Measurements from ENCODE around the gene ANKS3. TPM values are rescaled to one million over a fixed set of nuclear protein-coding genes. Genes with fewer than 3 reads are reported as not detected.

ANKS3 gene
- polyA plus RNA-seq, 1 of the 3 experiments (the other 2 are of a cell fraction) = 42.2 TPM

GRCh38 chr16:4734730-4735535 lies 862 bp upstream of the ANKS3 start:
- Histone ChIP-seq H3K79me2 (ENCODE audit: insufficient read depth) (peaks cover 41% of the 10 kb centered on the region), H3K9ac (peak overlapping the region; percentile 83), H3K27ac (ENCODE audit: low read depth in 2 of 2, low read length in 1 of 2) (peak overlapping the region; percentile 88 to 96), H3K9me2 (no peaks in the 10 kb centered on the region), H3K9me3 (no peaks in the 10 kb centered on the region), H4K20me1 (ENCODE audit: insufficient read depth) (no peaks in the 10 kb centered on the region), H2AFZ (ENCODE audit: low read depth) (peak overlapping the region; percentile 88), H3K4me3 (ENCODE audit: low read depth in 2 of 2, low read length in 1 of 2) (peak overlapping the region; percentile 97), H3K4me1 (ENCODE audit: control insufficient read depth in 1 of 2, insufficient read depth in 2 of 2, low read depth in 1 of 2, low read length in 1 of 2) (peaks cover 0 to 6% of the 10 kb centered on the region in 2 experiments; a peak in 1 of 4 replicates), H3K36me3 (replicated peaks in 1 of 2; ENCODE audit: control insufficient read depth in 1 of 2, insufficient read depth in 2 of 2, low read length in 1 of 2) (peaks cover 10 to 14% of the 10 kb centered on the region in 2 experiments), H3K4me2 (peak overlapping the region; percentile 98), H3F3A (replicated peaks; ENCODE audit: insufficient read depth) (no peaks in the 10 kb centered on the region), H3K27me3 (ENCODE audit: insufficient read depth) (no peaks in the 10 kb centered on the region)
- 17% methylated on average over 27 of the region's 38 CpGs for WGBS (ENCODE audit: low lambda C conversion rate)
- no peak for TF ChIP-seq GATA2 (CRISPR knock-in tag; IDR thresholded peaks at IDR 0.05)
- peak; percentile 86 for TF ChIP-seq POLR2AphosphoS5 (IDR thresholded peaks at IDR 0.05; ENCODE audit: low read depth, low read length)
- TF ChIP-seq, protein P1, sequence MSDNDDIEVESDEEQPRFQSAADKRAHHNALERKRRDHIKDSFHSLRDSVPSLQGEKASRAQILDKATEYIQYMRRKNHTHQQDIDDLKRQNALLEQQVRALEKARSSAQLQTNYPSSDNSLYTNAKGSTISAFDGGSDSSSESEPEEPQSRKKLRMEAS (IDR thresholded peaks at IDR 0.05; ENCODE audit: low read depth) = peak; percentile 58
- TF ChIP-seq TEAD4 (IDR thresholded peaks at IDR 0.05; ENCODE audit: borderline replicate concordance, insufficient read depth) = no peak
- TF ChIP-seq SIN3A (IDR thresholded peaks at IDR 0.05; ENCODE audit: borderline replicate concordance, low read depth, low read length) = peak; percentile 32; the same call in 1 of the 2 replicates
- TF ChIP-seq MXI1 (IDR thresholded peaks at IDR 0.05; ENCODE audit: low read depth, low read length) = peak; percentile 96
- ChIA-PET POLR2A (interaction anchor here (0.8 to 2.2 kb wide), 9 partner anchors 10 to 224 kb away, joined by 3 to 16 read pairs (median 4); partner anchors contain the start of genes ROGDI and ZNF500), CTCF (interaction anchor here (0.9 to 1.5 kb wide), 4 partner anchors 40 to 222 kb away, joined by 3 to 7 read pairs (median 4); no protein-coding TSS in a partner anchor)
- peak; percentile 93 for DNase-seq

GRCh38 chr16:4733747-4734062 lies 366 bp downstream of the ANKS3 start:
- DNase-seq = peak; percentile 61
- CTCF ChIA-PET = interaction anchor here (1.0 to 1.6 kb wide), 5 partner anchors 36 to 223 kb away, joined by 3 to 7 read pairs (median 3); no protein-coding TSS in a partner anchor
- POLR2A ChIA-PET = interaction anchor here (0.7 to 2.2 kb wide), 9 partner anchors 11 to 225 kb away, joined by 3 to 16 read pairs (median 4); partner anchors contain the start of genes ROGDI and ZNF500
- Histone ChIP-seq H3K4me2 (peak overlapping the region; percentile 93), H3F3A (replicated peaks; ENCODE audit: insufficient read depth) (no peaks in the 10 kb centered on the region), H4K20me1 (ENCODE audit: insufficient read depth) (no peaks in the 10 kb centered on the region), H3K4me1 (ENCODE audit: control insufficient read depth in 1 of 2, insufficient read depth in 2 of 2, low read depth in 1 of 2, low read length in 1 of 2) (peaks cover 0 to 6% of the 10 kb centered on the region in 2 experiments; a peak in 1 of 4 replicates), H3K4me3 (ENCODE audit: low read depth in 2 of 2, low read length in 1 of 2) (peak overlapping the region; percentile 97), H3K9me3 (no peaks in the 10 kb centered on the region), H3K79me2 (ENCODE audit: insufficient read depth) (peaks cover 51% of the 10 kb centered on the region), H3K9ac (peak overlapping the region; percentile 88), H3K36me3 (replicated peaks in 1 of 2; ENCODE audit: control insufficient read depth in 1 of 2, insufficient read depth in 2 of 2, low read length in 1 of 2) (peaks cover 10 to 21% of the 10 kb centered on the region in 2 experiments), H3K27ac (ENCODE audit: low read depth in 2 of 2, low read length in 1 of 2) (peak overlapping the region; percentile 84 to 96), H3K27me3 (ENCODE audit: insufficient read depth) (no peaks in the 10 kb centered on the region), H2AFZ (ENCODE audit: low read depth) (peak overlapping the region; percentile 90), H3K9me2 (no peaks in the 10 kb centered on the region)
- 0% methylated on average over 19 of the region's 19 CpGs for WGBS (ENCODE audit: low lambda C conversion rate)
- TF ChIP-seq RAD21 (IDR thresholded peaks at IDR 0.05; ENCODE audit: low read length) (no peak), IRF3 (IDR thresholded peaks at IDR 0.05; ENCODE audit: low read depth, low read length) (no peak), EP300 (IDR thresholded peaks at IDR 0.05; ENCODE audit: borderline replicate concordance in 1 of 2, low read depth in 1 of 2, low read length in 1 of 2) (no peak), FOSL2 (IDR thresholded peaks at IDR 0.05; ENCODE audit: borderline replicate concordance, low read depth) (no peak)
